Gastrocnemius medialis (tissue), 4 donors: ENCODE measurements around the gene HAUS6.

ENCODE experiments used
- CTCF ChIP-seq, 5 experiments: fragments of 450-650 bp in 3 of 5; fragments of 200-600 bp in 2 of 5; sonication (generic) in 2 of 5; IDR thresholded peaks in 4 of 5; conservative IDR thresholded peaks in 1 of 5; 1 replicate in 4 of 5; 2 replicates in 1 of 5; pipeline ENCODE4 v1.5.1; 2016 to 2019; ENCODE audit warnings: antibody characterized with exemption in 5 of 5, mild to moderate bottlenecking in 3 of 5, moderate library complexity in 3 of 5
- POLR2A ChIP-seq, 2 donors: fragments of 450-650 bp; IDR thresholded peaks; one replicate each; pipeline ENCODE4 v1.6.1; 2017; ENCODE audit warnings: antibody characterized with exemption in 2 of 2, mild to moderate bottlenecking in 2 of 2, moderate library complexity in 2 of 2

GRCh38 chr9:19138084-19138483 is 35.4 kb upstream of the HAUS6 start:
- no peak for TF ChIP-seq CTCF (IDR thresholded peaks at IDR 0.05 in 4 of 5, conservative IDR thresholded peaks at IDR 0.05 in 1 of 5)
- no peak for TF ChIP-seq POLR2A (IDR thresholded peaks at IDR 0.05)
